ENCODE results near the gene RAD51B. TPM values are rescaled to one million over a fixed set of nuclear protein-coding genes. Genes with fewer than 3 reads are reported as not detected.

RAD51B gene
- polyA plus RNA-seq, 1 donor (not counting 4 experiments of a cell fraction or from before 2014, with no cell fraction given), result 13.3 TPM

- no peaks in the 10 kb centered on the region for H3K36me3 ChIP-seq (ENCODE audit: control insufficient read depth in 2 of 2, extremely low read depth in 1 of 2, insufficient read depth in 2 of 2, low read length in 2 of 2)
- peaks cover 1% of the 10 kb centered on the region for H3K9me3 ChIP-seq (ENCODE audit: control insufficient read depth, low read depth, low read length)
- no peak for TF ChIP-seq EZH2 (IDR thresholded peaks at IDR 0.05; ENCODE audit: low read length)
- TF ChIP-seq CTCF (optimal IDR thresholded peaks at IDR 0.05 in 1 of 3, IDR thresholded peaks at IDR 0.05 in 1 of 3, conservative IDR thresholded peaks at IDR 0.05 in 1 of 3; ENCODE audit: extremely low read depth in 1 of 3, insufficient read depth in 2 of 3, low read length in 3 of 3), result no peak
- FAIRE-seq (no peak), DNase-seq (ENCODE audit: low read depth, low spot score) (no peak)
- no peaks in the 10 kb centered on the region for H3K79me2 ChIP-seq (ENCODE audit: control insufficient read depth, insufficient read depth, low read length)
- H3K4me3 ChIP-seq (ENCODE audit: control insufficient read depth in 2 of 3, extremely low read depth in 1 of 3, insufficient read depth in 2 of 3, low read depth in 1 of 3, low read length in 3 of 3), result no peak overlapping the region
- no peak overlapping the region for H3K9ac ChIP-seq (ENCODE audit: control insufficient read depth, extremely low read depth, insufficient read depth, low read length)
- no peak overlapping the region for H3K4me2 ChIP-seq (ENCODE audit: control insufficient read depth, extremely low read depth, insufficient read depth, low read depth, low read length)
- no peaks in the 10 kb centered on the region for H3K9me1 ChIP-seq (ENCODE audit: control insufficient read depth, extremely low read depth, insufficient read depth, low read length)
- H4K20me1 ChIP-seq (ENCODE audit: control insufficient read depth, extremely low read depth, insufficient read depth, low read length), result no peaks in the 10 kb centered on the region
- H3K27me3 ChIP-seq (ENCODE audit: control insufficient read depth, extremely low read depth, insufficient read depth, low read length), result no peaks in the 10 kb centered on the region
- no peak overlapping the region for H3K27ac ChIP-seq (ENCODE audit: control insufficient read depth, insufficient read depth, low read length)
- H2AFZ ChIP-seq (ENCODE audit: control insufficient read depth, low read length), result no peak overlapping the region
- H3K4me1 ChIP-seq (ENCODE audit: control insufficient read depth, extremely low read depth, insufficient read depth, low read length), result peaks cover 6% of the 10 kb centered on the region
- dilution Hi-C loops (cut with MboI; ENCODE audit: extremely low pct_ligation_motif_present, low sequenced_read_pairs), result no loop called here
Observed at GRCh38 chr14:68669603-68670358, 850.2 kb downstream of the RAD51B start.

- H3K4me1 ChIP-seq (ENCODE audit: control insufficient read depth, extremely low read depth, insufficient read depth, low read length), result peaks cover 11% of the 10 kb centered on the region
- FAIRE-seq (no peak), DNase-seq (ENCODE audit: low read depth, low spot score) (no peak)
- dilution Hi-C loops (cut with MboI; ENCODE audit: extremely low pct_ligation_motif_present, low sequenced_read_pairs), result no loop called here
- H3K9me1 ChIP-seq (ENCODE audit: control insufficient read depth, extremely low read depth, insufficient read depth, low read length), result no peaks in the 10 kb centered on the region
- no peak overlapping the region for H3K4me3 ChIP-seq (ENCODE audit: control insufficient read depth in 2 of 3, extremely low read depth in 1 of 3, insufficient read depth in 2 of 3, low read depth in 1 of 3, low read length in 3 of 3)
- H3K27ac ChIP-seq (ENCODE audit: control insufficient read depth, insufficient read depth, low read length), result no peak overlapping the region
- peaks cover 1% of the 10 kb centered on the region for H3K9me3 ChIP-seq (ENCODE audit: control insufficient read depth, low read depth, low read length)
- no peaks in the 10 kb centered on the region for H3K36me3 ChIP-seq (ENCODE audit: control insufficient read depth in 2 of 2, extremely low read depth in 1 of 2, insufficient read depth in 2 of 2, low read length in 2 of 2)
- H4K20me1 ChIP-seq (ENCODE audit: control insufficient read depth, extremely low read depth, insufficient read depth, low read length), result no peaks in the 10 kb centered on the region
- H3K27me3 ChIP-seq (ENCODE audit: control insufficient read depth, extremely low read depth, insufficient read depth, low read length), result no peaks in the 10 kb centered on the region
- no peak overlapping the region for H3K4me2 ChIP-seq (ENCODE audit: control insufficient read depth, extremely low read depth, insufficient read depth, low read depth, low read length)
- no peak overlapping the region for H3K9ac ChIP-seq (ENCODE audit: control insufficient read depth, extremely low read depth, insufficient read depth, low read length)
- TF ChIP-seq EZH2 (IDR thresholded peaks at IDR 0.05; ENCODE audit: low read length) (no peak), CTCF (optimal IDR thresholded peaks at IDR 0.05 in 1 of 3, IDR thresholded peaks at IDR 0.05 in 1 of 3, conservative IDR thresholded peaks at IDR 0.05 in 1 of 3; ENCODE audit: extremely low read depth in 1 of 3, insufficient read depth in 2 of 3, low read length in 3 of 3) (no peak)
- H2AFZ ChIP-seq (ENCODE audit: control insufficient read depth, low read length), result no peak overlapping the region
- H3K79me2 ChIP-seq (ENCODE audit: control insufficient read depth, insufficient read depth, low read length), result no peaks in the 10 kb centered on the region
Observed at GRCh38 chr14:68670359-68670715, 850.8 kb downstream of the RAD51B start.

All from keratinocyte (primary cell).